ENCODE data around the gene MTIF3.

DNA sequence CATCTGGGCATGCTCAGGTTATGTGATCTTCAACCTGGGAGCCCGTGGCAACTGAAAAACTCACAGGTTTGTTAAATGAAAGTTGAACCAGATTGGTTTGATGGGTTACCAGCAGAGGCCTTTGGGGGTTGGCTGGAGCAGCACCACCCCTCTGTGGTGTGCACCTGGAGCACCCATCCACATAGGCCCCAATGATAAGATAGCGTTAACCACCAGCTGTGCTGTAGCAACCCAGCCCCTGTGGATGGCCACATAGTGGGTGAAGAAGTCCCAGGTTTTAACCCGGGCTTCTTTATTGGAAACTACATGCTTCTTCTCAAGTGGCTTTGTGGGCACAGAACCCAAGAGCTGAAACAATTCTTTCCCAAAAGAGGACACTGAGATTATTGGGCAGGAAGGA, 22.6 kb upstream of the MTIF3 start:
- TF ChIP-seq, protein P1, sequence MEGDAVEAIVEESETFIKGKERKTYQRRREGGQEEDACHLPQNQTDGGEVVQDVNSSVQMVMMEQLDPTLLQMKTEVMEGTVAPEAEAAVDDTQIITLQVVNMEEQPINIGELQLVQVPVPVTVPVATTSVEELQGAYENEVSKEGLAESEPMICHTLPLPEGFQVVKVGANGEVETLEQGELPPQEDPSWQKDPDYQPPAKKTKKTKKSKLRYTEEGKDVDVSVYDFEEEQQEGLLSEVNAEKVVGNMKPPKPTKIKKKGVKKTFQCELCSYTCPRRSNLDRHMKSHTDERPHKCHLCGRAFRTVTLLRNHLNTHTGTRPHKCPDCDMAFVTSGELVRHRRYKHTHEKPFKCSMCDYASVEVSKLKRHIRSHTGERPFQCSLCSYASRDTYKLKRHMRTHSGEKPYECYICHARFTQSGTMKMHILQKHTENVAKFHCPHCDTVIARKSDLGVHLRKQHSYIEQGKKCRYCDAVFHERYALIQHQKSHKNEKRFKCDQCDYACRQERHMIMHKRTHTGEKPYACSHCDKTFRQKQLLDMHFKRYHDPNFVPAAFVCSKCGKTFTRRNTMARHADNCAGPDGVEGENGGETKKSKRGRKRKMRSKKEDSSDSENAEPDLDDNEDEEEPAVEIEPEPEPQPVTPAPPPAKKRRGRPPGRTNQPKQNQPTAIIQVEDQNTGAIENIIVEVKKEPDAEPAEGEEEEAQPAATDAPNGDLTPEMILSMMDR (conservative IDR thresholded peaks at IDR 0.05 in 1 of 2, IDR thresholded peaks at IDR 0.05 in 1 of 2; ENCODE audit: extremely low read depth in 1 of 2, insufficient read depth in 1 of 2, low read depth in 1 of 2, low read length in 2 of 2): no peak
- TF ChIP-seq EZH2 (IDR thresholded peaks at IDR 0.05; ENCODE audit: borderline replicate concordance, low read length): no peak
